Fibroblast of villous mesenchyme (primary cell): ENCODE data around the gene TMOD1. TPM values are rescaled to one million over a fixed set of nuclear protein-coding genes. Genes with fewer than 3 reads are reported as not detected.

Source experiments
- DNase-seq: peaks from one replicate; pipeline ENCODE4 v3.0.0-alpha.2; 2010; ENCODE audit warnings: low read depth
- H3K4me3 ChIP-seq: 2 replicates; pipeline ENCODE4 v1.5.1; 2011; ENCODE audit warnings: low read depth, mild to moderate bottlenecking, low read length
- CTCF ChIP-seq: IDR thresholded peaks from 2 replicates; pipeline ENCODE4 v1.5.1; 2012; ENCODE audit warnings: low read depth, mild to moderate bottlenecking, low read length; ENCODE audit not compliant: insufficient read depth
- total RNA-seq: library from RNA; depleted of rRNA; stranded (reverse); fragments of >200 nt; gene quantifications from 2 replicates; pipeline ENCODE4 v1.2.3, GENCODE V29; 2012

The TMOD1 gene
- total RNA-seq, 1 donor = 0.43 TPM

- no peak overlapping the region for H3K4me3 ChIP-seq
- DNase-seq = no peak
- no peak for TF ChIP-seq CTCF
Measured at GRCh38 chr9:97558701-97559101, 57.2 kb downstream of the TMOD1 start.

GRCh38 chr9:97559111-97559514, 57.6 kb downstream of the TMOD1 start:
- no peak for TF ChIP-seq CTCF
- DNase-seq = no peak
- H3K4me3 ChIP-seq = no peak overlapping the region

- DNase-seq = no peak
- no peak for TF ChIP-seq CTCF
Measured at GRCh38 chr9:97560154-97560553, 58.7 kb downstream of the TMOD1 start.

GRCh38 chr9:97560851-97561250, 59.4 kb downstream of the TMOD1 start:
- no peak for TF ChIP-seq CTCF
- DNase-seq = no peak
- no peak overlapping the region for H3K4me3 ChIP-seq

More at GRCh38 chr9:97560154-97560553, 58.7 kb downstream of the TMOD1 start:
- H3K4me3 ChIP-seq = no peak overlapping the region

- TF ChIP-seq CTCF = no peak
- H3K4me3 ChIP-seq = no peak overlapping the region
- DNase-seq = no peak
Measured at GRCh38 chr9:97561501-97561900, 60.0 kb downstream of the TMOD1 start.

GRCh38 chr9:97562542-97562941, 61.1 kb downstream of the TMOD1 start:
- TF ChIP-seq CTCF = no peak
- no peak for DNase-seq
- no peak overlapping the region for H3K4me3 ChIP-seq

- no peak for TF ChIP-seq CTCF
- no peak overlapping the region for H3K4me3 ChIP-seq
- DNase-seq = no peak
Measured at GRCh38 chr9:97563458-97564135, 62.1 kb downstream of the TMOD1 start.
